SH-SY5Y (cell line): ENCODE measurements around the gene KIF1C.

Experiments
- GATA2 ChIP-seq: IDR thresholded peaks from 2 replicates; pipeline ENCODE4 v1.6.1; 2011; ENCODE audit warnings: mild to moderate bottlenecking, low read depth, low read length
- GATA3 ChIP-seq: IDR thresholded peaks from 2 replicates; pipeline ENCODE4 v1.6.1; 2011; ENCODE audit warnings: low read depth, mild to moderate bottlenecking, low read length, moderate library complexity

DNA sequence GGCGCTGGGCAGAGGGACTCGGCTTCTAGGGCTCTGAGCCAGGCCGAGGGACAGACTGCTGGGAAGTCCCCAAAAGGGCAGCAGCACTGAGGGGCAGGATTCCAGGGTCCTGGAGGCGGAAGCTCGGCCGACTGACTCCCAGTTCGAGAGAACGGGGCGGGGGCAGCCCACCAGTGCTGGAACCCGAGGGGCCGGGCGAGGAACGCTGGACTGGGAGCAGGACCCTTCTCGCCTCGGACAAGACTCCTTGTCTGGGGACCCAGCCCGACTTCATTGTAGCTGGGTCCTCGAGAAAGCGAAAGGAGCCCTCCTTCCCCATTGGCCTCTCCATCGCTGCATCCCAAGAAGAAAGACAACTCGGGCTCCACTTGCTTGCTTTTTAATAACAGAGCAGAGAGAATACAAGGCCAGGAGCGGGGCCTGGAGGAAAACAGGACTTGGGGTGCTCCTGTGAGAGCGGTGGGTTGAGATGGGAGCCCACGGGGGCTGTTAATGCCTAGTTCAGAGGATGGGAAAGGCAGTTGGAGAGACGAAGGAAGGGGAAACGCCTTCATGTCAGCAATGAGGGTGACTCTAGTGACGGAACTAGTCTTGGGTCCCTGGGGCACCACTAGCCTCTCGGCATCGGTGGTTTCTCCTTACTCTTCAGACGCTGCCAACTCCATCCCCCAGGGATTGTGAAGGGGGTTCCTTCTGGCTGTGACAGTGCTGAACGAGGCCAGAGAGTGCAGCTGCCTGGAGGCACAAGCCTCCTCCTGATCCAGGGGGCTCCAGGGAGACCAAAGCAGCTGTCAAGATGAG, 9.8 kb upstream of the KIF1C start:
- TF ChIP-seq GATA3 (no peak), GATA2 (no peak)
